HG03575 (cell line): ENCODE data around the gene C1RL.
"Not testable (repeated sequence)": the region's sequence is repeated elsewhere in the genome, so short reads cannot be mapped to it uniquely, and the experiment has no call there.

Source experiments
- ATAC-seq: cut with Tn5 transposase; IDR thresholded peaks from one replicate; pipeline ENCODE4 v1.9.1; 2021; ENCODE audit not compliant: unreplicated experiment, insufficient number of reproducible peaks, low FRiP score; ENCODE audit errors: extremely low read depth

Gene C1RL

GRCh38 chr12:7073946-7074345 lies 35.1 kb downstream of the C1RL start:
- no peak for ATAC-seq

DNA sequence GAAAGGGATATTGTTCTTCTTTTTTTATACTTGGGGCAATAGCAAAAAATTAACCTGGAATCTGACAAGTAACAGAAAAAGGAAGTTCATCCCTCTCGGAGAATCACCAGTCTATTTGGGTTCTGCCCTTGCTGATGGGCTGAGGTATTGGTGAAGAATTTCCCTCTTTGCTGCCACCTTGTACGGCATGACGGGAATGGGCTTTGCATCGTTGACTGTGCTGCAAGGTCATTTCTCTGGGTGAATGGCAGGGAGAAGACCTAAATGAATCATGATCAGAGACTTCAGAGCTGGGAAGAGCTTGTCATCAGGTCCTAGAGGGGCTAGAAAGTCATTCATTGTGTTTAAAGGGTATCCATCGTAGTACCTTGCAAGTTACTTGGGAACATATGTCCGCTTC lies 36.5 kb downstream of the C1RL start:
- no peak for ATAC-seq

- ATAC-seq, result no peak
These were observed 37.0 kb downstream of the C1RL start for GRCh38 chr12:7072035-7072434.

DNA sequence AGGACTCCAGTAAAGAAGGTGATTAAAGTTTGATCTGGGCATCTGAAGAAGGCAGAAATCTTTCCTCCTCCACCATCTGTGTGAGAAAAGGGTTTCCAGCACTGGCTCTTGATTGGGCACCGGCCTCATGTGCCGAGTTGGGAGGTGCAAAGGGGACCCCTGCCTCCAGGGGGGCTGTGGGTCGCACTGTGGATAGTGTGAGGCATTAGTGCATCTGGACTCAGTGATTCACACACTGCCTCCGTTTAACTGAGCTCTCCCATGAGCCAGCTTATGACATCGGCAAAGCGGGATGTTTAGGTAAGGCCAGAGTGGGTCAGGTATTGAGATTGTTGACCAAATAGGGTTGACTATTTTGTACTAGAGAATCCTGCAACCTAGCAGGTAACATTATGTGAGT lies 39.6 kb downstream of the C1RL start:
- no peak for ATAC-seq

DNA sequence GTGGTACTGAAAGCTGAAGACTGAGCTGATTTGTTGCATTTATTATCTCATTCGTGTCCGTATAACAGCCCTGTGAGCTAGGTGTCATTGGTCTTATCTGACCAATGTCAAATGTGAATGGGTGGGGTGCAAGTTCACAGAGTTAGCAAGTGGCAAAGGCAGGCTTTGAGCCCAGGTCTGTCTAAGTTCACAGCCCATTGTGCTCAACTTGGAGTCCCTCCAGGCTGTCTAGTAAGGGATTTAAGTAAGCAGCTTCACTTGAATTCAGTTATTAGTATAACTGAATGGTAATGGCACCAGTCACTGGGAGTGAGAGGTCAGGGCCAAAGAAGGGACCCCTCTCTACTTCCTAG lies 40.0 kb downstream of the C1RL start:
- no peak for ATAC-seq

GRCh38 chr12:7068240-7068993 lies 40.6 kb downstream of the C1RL start:
- no peak for ATAC-seq

GRCh38 chr12:7067096-7067495 lies 41.9 kb downstream of the C1RL start:
- no peak for ATAC-seq

GRCh38 chr12:7066596-7066995 lies 42.4 kb downstream of the C1RL start:
- ATAC-seq, result no peak

DNA sequence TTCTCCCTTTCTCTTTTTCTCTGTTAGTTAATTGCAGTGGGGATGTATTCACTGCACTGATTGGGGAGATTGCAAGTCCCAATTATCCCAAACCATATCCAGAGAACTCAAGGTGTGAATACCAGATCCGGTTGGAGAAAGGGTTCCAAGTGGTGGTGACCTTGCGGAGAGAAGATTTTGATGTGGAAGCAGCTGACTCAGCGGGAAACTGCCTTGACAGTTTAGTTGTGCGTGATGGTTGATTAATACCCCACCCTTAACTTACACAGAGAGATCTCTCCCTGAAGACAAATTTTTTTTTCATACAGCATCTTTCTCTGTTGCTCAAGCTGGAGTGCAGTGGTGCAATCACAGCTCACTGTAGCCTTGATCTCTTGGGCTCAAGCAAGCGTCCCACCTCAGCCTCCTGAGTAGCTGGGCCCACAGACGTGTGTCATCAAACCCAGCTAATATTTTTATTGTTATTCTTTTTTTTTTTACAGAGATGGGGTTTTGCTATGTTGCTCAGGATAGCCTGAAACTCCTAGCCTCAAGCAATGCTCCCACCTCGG lies 43.9 kb downstream of the C1RL start:
- no peak for ATAC-seq

DNA sequence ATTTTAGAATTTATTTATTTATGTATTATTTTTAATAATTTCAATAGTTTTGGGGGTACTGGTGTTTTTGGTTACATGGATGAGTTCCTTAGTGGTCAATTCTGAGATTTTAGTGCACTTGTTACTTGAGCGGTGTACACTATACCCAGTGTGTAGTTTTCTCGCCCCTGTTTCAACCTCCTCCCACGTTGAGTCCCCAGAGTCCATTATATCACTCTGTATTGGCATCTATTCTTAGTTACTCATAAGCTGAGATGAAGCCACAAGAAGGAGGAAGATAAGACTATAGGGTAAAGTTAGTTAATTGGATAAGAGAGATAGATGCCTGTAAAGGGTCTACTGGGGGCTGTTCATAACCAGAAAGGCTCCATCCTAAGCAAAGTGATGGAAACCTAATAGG lies 44.5 kb downstream of the C1RL start:
- ATAC-seq, result no peak

DNA sequence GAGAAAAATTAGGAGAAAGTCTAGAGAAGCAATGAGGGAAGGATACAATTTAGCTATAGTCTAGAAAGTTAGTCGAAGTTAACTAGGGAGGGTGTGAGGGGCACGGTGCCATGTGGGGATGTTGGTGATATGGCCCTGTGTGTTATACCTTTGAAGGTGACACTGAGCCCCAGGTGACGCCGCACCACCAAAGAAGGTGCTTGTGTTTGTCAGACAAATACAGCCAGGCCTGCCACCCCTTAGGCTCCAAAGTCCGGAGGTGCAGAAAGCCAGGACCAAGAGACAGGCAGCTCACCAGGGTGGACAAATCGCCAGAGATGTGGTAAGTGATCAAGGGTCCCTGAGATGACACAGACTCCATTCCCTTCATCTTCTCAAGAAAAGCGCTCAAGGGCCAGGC lies 47.4 kb downstream of the C1RL start:
- ATAC-seq, result no peak

DNA sequence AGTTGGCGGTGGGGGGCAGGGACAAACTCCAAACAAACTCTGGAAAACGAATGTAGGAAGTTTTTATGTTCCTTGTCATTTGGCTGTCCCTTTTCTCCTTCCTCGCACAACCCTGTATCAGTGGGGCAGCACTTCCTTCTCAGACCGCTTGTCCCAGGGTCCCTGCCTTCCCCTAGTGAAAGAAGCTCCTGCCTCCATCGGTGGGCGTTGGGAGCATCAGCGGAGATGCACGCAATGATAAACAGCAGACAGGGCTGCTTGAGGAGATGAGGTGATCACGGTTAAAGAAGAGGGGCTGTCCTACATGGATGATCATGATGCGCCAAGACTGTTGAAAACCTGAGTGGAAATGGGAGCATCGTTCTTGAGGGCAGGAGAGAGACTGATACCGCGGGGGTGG lies 47.9 kb downstream of the C1RL start:
- no peak for ATAC-seq

DNA sequence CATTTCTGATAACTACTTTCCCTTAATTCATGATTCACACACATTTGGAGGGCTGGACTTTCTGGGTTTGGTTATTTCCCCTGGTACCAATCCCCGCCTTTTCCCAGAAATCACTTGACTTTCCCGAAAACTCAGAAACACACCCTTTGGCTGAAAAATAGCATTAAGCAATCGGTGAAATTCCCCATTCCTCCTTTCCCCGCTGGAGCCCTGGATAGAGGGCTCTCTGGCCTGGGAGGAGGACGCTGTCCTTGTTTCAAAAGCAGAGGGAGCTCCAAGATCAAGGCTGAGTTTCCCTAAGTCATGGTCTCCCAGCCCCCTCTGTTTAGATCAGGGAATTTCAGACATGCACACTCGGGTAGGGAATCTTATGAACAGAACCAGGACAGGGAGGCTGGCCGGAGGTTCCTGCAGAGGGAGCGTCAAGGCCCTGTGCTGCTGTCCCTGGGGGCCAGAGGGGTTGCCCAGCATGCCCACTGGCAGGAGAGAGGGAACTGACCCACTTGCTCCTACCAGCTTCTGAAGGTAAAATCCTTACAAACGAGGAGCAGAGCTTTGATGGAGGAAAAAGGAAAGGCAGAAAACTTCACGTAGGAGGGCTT lies 48.6 kb downstream of the C1RL start, which contains the start of gene C1S:
TSS of gene C1S (plus strand) at position 366 of the 602 bp plus-strand sequence. CDS start 1,195 bp downstream, outside the sequence.
- no peak for ATAC-seq

- ATAC-seq, result no peak
These were observed 49.2 kb downstream of the C1RL start for GRCh38 chr12:7059780-7060179.

GRCh38 chr12:7058850-7059395 lies 50.1 kb downstream of the C1RL start:
- ATAC-seq, result no peak

DNA sequence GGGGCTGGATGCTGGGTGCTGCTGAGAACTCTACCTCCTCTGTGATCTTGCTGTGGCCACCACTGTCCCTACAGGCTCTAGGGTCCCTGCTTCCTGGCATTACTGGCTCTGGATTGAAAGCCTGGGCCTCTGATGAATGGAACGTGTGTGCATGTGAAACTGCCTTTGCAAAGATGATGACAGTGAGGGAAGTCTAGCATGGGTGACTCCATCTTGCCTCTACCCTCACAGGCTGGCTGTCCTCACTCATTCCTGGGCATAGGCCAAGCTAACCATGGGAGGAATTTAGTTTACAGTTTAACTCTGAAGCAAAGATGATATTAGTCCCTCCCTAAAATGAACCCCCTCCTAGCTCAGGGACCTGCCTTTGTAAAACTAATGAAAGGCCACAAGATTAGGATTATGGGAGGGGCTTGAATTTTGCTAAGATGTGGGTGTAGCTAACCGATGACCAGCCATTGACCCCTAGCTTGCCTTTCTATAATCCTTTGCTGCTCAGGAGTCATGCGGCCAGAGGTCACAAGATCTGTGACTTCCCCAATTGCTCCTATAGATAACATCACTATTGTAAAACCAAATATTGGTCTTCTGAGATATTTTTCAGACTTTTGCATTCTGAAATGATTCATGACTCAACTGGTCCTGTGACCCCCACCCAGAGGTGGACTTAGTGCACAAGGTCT lies 50.7 kb downstream of the C1RL start:
- ATAC-seq, result no peak

GRCh38 chr12:7055736-7056135 lies 53.3 kb downstream of the C1RL start:
- ATAC-seq, result not testable (repeated sequence)

DNA sequence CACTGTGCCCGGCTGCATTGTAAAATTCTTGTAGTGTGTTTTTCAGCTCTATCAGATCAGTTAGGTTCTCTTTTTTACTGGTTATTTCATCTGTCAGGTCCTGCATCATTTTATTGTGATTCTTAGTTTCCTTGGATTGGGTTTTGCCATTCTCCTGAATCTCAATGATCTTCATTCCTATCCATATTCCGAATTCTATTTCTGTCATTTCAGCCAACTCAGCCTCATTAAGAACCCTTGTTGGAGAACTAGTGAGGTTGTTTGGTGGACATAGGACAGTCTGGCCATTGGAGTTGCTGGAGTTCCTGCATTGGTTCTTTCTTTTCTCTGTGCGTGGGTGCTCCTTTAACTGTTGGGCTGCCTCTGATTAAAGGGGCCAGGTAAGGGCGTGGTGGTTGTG lies 54.1 kb downstream of the C1RL start:
- no peak for ATAC-seq

DNA sequence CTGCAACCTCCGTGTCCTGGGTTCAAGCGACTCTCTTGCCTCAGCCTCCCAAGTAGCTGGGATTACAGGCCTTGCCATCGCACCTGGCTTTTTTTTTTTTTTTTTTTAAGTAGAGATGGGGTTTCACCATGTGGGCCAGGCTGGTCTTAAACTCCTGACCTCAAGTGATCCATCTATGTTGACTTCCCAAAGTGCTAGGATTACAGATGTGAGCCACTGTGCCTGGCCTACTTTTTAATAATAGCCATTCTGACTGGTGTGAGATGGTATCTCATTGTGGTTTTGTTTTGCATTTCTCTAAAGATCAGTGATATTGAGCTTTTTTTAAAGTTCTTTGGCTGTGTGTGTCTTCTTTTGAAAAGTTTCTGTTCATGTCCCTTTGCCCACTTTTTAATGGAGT lies 59.0 kb downstream of the C1RL start:
- ATAC-seq, result not testable (repeated sequence)
